ENCODE results near the gene SMLR1. TPM values are rescaled to one million over a fixed set of nuclear protein-coding genes. Genes with fewer than 3 reads are reported as not detected.

The SMLR1 gene
- total RNA-seq, 2 experiments from 2014 or later = not detected

- Histone ChIP-seq H3K36me3 (ENCODE audit: insufficient read depth, low read length) (no peaks in the 10 kb centered on the region), H3K27ac (ENCODE audit: low read depth in 1 of 2, low read length in 2 of 2) (no peak overlapping the region), H3K27me3 (ENCODE audit: control insufficient read depth in 1 of 2, insufficient read depth in 2 of 2, low read length in 2 of 2) (no peaks in the 10 kb centered on the region), H3K4me3 (ENCODE audit: low read length) (no peak overlapping the region), H3K4me1 (ENCODE audit: insufficient read depth, low read length) (peaks cover 4% of the 10 kb centered on the region), H3K9me3 (ENCODE audit: control insufficient read depth in 1 of 2, insufficient read depth in 1 of 2, low read length in 2 of 2) (peaks cover 0 to 5% of the 10 kb centered on the region in 2 experiments)
- H3K36me3 Mint-ChIP-seq (ENCODE audit: low read depth) = no peaks in the 10 kb centered on the region
- no peaks in the 10 kb centered on the region for H3K27me3 Mint-ChIP-seq
- H3K4me1 Mint-ChIP-seq (ENCODE audit: low read depth) = peaks cover 7% of the 10 kb centered on the region
- DNase-seq (no peak), ATAC-seq (ENCODE audit: poor library complexity) (no peak)
- TF ChIP-seq CTCF (IDR thresholded peaks at IDR 0.05) = no peak
- ChIA-PET POLR2A (no interaction called here), CTCF (interaction anchor here (1.5 kb wide), 1 partner anchor 777 kb away, joined by 3 read pairs; the partner anchor contains the start of gene MED23)
- intact Hi-C loops (cut with DNase I, micrococcal nuclease) = no loop called here
- H3K4me3 Mint-ChIP-seq = no peak overlapping the region
- H3K27ac Mint-ChIP-seq = no peak overlapping the region
- H3K9me3 Mint-ChIP-seq = no peaks in the 10 kb centered on the region
These were observed 23.8 kb downstream of the SMLR1 start for GRCh38 chr6:130851026-130851425.

GRCh38 chr6:130852844-130853554, 25.8 kb downstream of the SMLR1 start:
- H3K9me3 Mint-ChIP-seq = no peaks in the 10 kb centered on the region
- Histone ChIP-seq H3K27ac (ENCODE audit: low read depth in 1 of 2, low read length in 2 of 2) (no peak overlapping the region), H3K9me3 (ENCODE audit: control insufficient read depth in 1 of 2, insufficient read depth in 1 of 2, low read length in 2 of 2) (peaks cover 0 to 5% of the 10 kb centered on the region in 2 experiments), H3K27me3 (ENCODE audit: control insufficient read depth in 1 of 2, insufficient read depth in 2 of 2, low read length in 2 of 2) (no peaks in the 10 kb centered on the region), H3K4me3 (ENCODE audit: low read length) (no peak overlapping the region), H3K4me1 (ENCODE audit: insufficient read depth, low read length) (peaks cover 4% of the 10 kb centered on the region), H3K36me3 (ENCODE audit: insufficient read depth, low read length) (no peaks in the 10 kb centered on the region)
- no peak for TF ChIP-seq CTCF (IDR thresholded peaks at IDR 0.05)
- H3K4me3 Mint-ChIP-seq = no peak overlapping the region
- no peak overlapping the region for H3K27ac Mint-ChIP-seq
- CTCF ChIA-PET = no interaction called here
- no peaks in the 10 kb centered on the region for H3K36me3 Mint-ChIP-seq (ENCODE audit: low read depth)
- ATAC-seq (ENCODE audit: poor library complexity) (no peak), DNase-seq (no peak)
- POLR2A ChIA-PET = no interaction called here
- intact Hi-C loops (cut with DNase I, micrococcal nuclease) = no loop called here
- H3K27me3 Mint-ChIP-seq = no peaks in the 10 kb centered on the region
- H3K4me1 Mint-ChIP-seq (ENCODE audit: low read depth) = peaks cover 7% of the 10 kb centered on the region

GRCh38 chr6:130853555-130854183, 26.5 kb downstream of the SMLR1 start:
- no peaks in the 10 kb centered on the region for H3K36me3 ChIP-seq (ENCODE audit: insufficient read depth, low read length)
- POLR2A ChIA-PET = no interaction called here
- H3K9me3 ChIP-seq (ENCODE audit: control insufficient read depth in 1 of 2, insufficient read depth in 1 of 2, low read length in 2 of 2) = peaks cover 0 to 5% of the 10 kb centered on the region in 2 experiments
- Mint-ChIP-seq H3K4me1 (ENCODE audit: low read depth) (peaks cover 7% of the 10 kb centered on the region), H3K9me3 (no peaks in the 10 kb centered on the region), H3K27me3 (no peaks in the 10 kb centered on the region), H3K27ac (no peak overlapping the region), H3K36me3 (ENCODE audit: low read depth) (no peaks in the 10 kb centered on the region), H3K4me3 (no peak overlapping the region)
- H3K27me3 ChIP-seq (ENCODE audit: control insufficient read depth in 1 of 2, insufficient read depth in 2 of 2, low read length in 2 of 2) = no peaks in the 10 kb centered on the region
- no peak for TF ChIP-seq CTCF (IDR thresholded peaks at IDR 0.05)
- H3K4me3 ChIP-seq (ENCODE audit: low read length) = no peak overlapping the region
- intact Hi-C loops (cut with DNase I, micrococcal nuclease) = no loop called here
- peaks cover 4% of the 10 kb centered on the region for H3K4me1 ChIP-seq (ENCODE audit: insufficient read depth, low read length)
- DNase-seq (no peak), ATAC-seq (ENCODE audit: poor library complexity) (no peak)
- CTCF ChIA-PET = no interaction called here
- no peak overlapping the region for H3K27ac ChIP-seq (ENCODE audit: low read depth in 1 of 2, low read length in 2 of 2)

Data from CD4-positive, alpha-beta T cell (primary cell).